GM12801 (cell line): ENCODE data around the gene MASTL.

Experiments used
- CTCF ChIP-seq: IDR thresholded peaks from one replicate; pipeline ENCODE4 v1.5.1; 2011; ENCODE audit warnings: control low read depth; ENCODE audit not compliant: insufficient read length; ENCODE audit errors: extremely low read depth

Gene MASTL

DNA sequence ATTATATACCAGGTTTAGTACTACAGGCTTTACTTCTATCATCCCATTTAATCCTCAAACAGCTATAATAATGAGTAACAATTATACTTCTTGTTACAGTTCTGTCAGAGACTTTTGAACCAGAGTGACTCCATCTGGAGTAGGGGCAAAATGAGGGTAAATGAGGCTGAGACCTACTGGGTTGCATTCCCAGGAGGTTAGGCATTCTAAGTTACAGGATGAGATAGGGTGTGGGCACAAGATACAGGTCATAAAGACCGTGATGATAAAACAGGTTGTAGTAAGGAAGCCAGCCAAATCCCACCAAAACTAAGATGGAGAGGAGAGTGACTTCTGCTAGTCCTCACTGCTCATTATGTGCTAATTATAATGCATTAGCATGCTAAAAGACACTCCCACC is 4.9 kb upstream of the MASTL start:
- no peak for TF ChIP-seq CTCF

DNA sequence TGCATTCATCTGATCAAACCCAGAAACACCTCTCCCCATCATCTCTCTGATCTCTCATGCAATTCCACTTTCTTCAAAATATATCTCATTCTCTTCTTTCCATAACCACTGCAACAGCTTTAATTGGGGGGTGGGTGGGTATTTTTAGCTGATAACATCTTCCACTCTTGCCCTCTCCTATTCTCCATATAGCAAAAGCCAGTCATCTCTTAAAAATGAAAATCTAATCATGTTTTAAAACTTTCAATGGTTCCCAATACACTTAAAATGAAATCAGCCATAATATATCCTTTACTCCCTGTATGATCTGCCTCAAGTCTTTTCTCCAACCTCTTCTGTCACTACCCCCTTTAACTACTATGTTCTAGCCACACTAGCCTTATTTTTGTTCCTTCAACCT is 2.5 kb upstream of the MASTL start:
- TF ChIP-seq CTCF, result no peak

DNA sequence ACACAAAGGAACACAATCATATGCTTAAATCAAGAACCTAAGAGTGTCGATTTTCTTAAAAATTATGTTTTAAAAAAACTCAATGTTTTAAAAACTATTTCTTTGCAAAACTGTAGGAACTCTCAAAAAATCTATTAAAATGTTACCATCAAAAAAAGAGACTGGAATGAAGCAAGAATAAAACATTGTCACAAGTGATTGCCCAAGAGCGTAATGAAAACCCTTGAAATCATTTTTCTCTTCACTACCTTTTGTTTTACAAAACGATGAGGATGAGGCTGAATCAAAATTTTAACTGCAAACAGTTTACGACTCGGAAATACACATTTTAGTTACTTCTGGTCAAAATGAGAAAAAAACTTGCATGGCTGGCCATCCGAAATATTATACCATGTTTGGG is 1.8 kb upstream of the MASTL start:
- TF ChIP-seq CTCF, result no peak

DNA sequence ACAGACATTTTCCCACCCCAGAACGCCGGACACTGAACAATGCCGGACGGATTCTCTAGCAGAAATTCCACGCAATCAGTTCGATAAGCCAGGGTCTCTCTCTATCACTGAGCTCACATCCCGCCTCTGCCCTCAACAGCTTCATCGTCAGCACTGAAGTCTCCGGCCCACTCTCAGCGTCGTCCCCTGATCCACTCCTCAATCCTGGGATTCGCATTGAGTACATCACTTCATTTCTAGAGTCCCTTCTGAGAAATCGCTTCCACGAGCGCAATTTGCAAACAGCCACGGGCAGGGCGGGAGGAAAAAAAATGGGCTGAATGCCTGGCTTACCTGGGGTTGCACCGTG is 1.3 kb upstream of the MASTL start:
- no peak for TF ChIP-seq CTCF

DNA sequence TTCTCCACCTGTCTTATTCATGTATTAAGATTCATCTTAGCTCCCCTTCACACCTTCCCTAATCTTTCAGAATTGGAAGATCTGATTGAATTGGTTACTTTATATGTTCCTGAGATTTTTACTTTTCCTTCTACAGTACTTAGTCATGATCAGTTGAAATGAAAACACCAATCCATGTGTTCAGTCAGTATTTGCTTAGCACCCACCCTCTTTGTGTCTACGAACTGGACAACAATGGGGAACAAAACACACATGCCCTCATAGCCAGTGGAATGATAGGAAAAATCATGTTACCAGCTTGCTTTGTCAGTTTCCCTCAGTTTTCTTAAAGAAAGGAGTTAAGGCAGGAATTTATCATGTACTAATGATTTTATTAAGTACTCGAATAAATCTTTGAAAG is 2.0 kb downstream of the MASTL start:
- TF ChIP-seq CTCF, result no peak

GRCh38 chr10:27158421-27158820 is 3.3 kb downstream of the MASTL start:
- TF ChIP-seq CTCF, result no peak

- TF ChIP-seq CTCF, result no peak
Observed at GRCh38 chr10:27169849-27170248, 14.7 kb downstream of the MASTL start.

GRCh38 chr10:27188259-27188658 is 33.1 kb downstream of the MASTL start:
- no peak for TF ChIP-seq CTCF
